GM21528 (cell line): Measurements from ENCODE around the gene CLASRP.

Source experiments
- ATAC-seq: cut with Tn5 transposase; IDR thresholded peaks from one replicate; pipeline ENCODE4 v1.9.1; 2021; ENCODE audit warnings: mild to moderate bottlenecking, moderate library complexity; ENCODE audit not compliant: unreplicated experiment, low FRiP score

The CLASRP gene

GRCh38 chr19:45079063-45079910 lies 40.4 kb downstream of the CLASRP start, which contains the start of gene GEMIN7:
Gene GEMIN7 (plus strand): TSS chr19:45079260. CDS start chr19:45090115, 10,855 bp downstream.
- peak; percentile 28 for ATAC-seq

GRCh38 chr19:45079911-45080370 lies 41.1 kb downstream of the CLASRP start:
- ATAC-seq: no peak

- no peak for ATAC-seq
Observed at GRCh38 chr19:45082170-45082569, 43.3 kb downstream of the CLASRP start.

DNA sequence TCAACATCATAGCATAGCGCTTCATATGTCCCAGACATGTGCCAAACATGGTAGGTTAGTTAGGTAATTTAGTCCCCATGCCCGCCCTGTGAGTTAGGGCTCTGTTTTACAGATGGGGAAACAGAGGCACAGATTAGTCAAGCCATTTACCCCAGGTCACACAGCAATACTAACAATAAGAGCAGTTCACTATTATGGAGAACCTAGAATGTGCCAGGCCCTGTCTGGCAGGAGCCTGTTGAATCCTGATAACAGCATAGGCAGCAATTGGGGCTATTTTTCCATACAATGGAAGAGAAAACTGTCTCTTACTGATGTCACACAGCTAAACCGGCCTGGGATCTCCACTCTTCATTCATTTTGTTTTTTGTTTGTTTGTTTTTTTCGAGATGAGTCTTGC lies 47.6 kb downstream of the CLASRP start:
- no peak for ATAC-seq

GRCh38 chr19:45087531-45087930 lies 48.7 kb downstream of the CLASRP start:
- no peak for ATAC-seq

DNA sequence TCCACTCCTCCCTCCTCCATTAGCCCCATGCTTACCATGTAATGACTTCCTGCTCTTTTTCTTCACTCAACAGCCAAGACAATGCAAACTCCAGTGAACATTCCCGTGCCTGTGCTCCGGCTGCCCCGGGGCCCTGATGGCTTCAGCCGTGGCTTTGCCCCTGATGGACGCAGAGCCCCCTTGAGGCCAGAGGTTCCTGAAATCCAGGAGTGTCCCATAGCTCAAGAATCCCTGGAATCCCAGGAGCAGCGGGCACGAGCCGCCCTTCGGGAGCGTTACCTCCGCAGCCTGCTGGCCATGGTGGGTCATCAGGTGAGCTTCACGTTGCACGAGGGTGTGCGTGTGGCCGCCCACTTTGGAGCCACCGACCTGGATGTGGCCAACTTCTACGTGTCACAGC lies 51.2 kb downstream of the CLASRP start:
- ATAC-seq: no peak

DNA sequence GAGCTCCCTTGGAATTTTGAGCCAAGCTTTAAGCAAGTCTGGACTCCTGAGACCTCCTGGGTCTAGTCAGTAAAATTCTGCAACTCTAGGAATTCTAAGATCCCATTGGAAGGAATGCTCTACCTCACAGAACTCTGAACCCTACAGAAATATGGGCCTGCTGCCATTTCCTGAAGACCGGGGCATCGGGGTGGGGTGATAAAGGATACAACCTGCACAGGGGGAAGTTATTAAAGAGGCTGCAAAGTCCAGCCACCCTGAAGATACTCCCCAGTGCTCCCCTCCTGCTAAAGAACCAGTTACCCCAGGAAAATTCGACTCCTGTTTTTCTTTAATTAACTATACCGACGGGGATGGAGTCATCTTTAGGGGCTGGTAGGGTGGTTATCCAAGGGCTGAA lies 51.8 kb downstream of the CLASRP start:
- ATAC-seq: no peak

- ATAC-seq: peak; percentile 65
Observed at GRCh38 chr19:45091031-45091923, 52.4 kb downstream of the CLASRP start.

GRCh38 chr19:45092747-45093678 lies 54.2 kb downstream of the CLASRP start, which contains the start of gene PPP1R37:
Gene PPP1R37 (plus strand): TSS chr19:45093179. CDS start chr19:45093326, 147 bp downstream.
- ATAC-seq: peak; percentile 58

GRCh38 chr19:45094137-45094536 lies 55.3 kb downstream of the CLASRP start:
- no peak for ATAC-seq

- no peak for ATAC-seq
Observed at GRCh38 chr19:45094707-45095106, 55.9 kb downstream of the CLASRP start.

GRCh38 chr19:45095496-45096413 lies 56.9 kb downstream of the CLASRP start:
- ATAC-seq: no peak

- no peak for ATAC-seq
Observed at GRCh38 chr19:45096700-45097099, 57.9 kb downstream of the CLASRP start.

DNA sequence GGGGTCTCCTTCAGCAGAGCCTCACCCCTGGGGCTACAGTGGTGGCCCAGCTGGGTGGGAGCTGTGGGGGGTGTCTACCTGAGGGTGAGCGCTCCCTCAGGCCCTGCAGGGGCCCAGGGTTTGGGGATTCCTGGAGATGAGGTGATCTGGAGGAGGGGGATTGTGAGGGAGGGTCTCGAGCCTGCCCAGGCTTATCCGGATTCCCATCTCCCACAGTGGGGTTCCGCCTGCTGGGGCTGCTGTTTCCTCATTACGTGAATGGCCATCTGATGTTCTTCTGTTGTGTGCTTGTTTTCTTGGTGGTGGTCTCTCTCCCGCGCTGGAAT lies 58.6 kb downstream of the CLASRP start:
- no peak for ATAC-seq

GRCh38 chr19:45097776-45098520 lies 59.1 kb downstream of the CLASRP start:
- no peak for ATAC-seq

- no peak for ATAC-seq
Observed at GRCh38 chr19:45098521-45099466, 59.9 kb downstream of the CLASRP start.

DNA sequence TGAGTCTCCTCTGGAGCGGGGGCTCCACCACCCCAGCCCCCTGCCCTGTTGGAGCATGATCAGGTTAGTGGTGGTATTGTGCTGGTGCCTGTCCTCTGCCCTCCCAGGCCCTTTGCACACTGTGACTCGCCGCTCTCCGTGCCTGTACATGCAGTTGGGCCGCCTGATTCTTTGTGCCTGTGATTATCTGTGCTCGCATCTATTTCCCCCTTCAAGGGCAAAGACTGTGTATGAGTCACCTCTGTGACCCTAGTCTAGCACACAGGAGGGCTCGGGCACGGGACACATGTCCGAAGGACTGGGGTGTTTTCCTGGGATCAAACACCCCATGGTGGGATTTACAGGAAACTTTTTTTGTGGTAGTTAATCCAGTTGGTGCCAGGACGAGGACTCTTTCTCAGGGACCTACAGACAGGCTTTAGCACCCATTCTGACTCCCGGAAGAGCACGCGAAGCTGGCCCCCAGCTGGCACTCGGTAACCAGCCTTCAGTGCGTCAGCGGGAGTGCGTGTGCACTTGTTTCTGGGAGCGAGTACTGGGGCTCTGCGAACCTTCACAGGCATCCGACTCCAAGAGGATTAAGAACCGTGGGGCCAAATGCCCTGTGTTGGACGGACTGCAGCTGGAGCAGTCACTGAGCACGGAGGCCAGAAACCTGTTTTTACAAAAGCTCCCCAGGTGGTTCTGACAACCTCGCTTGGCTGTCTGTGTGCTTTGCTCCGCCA lies 60.8 kb downstream of the CLASRP start:
- no peak for ATAC-seq
